NCI-H524 treated with DMSO at 0.1 percent for 48 hours (cell line): ENCODE data around the gene MRGPRF.

Experiments used
- DNase-seq: peaks from one replicate; lab custom pipeline; 2025; lab: John Stamatoyannopoulos, UW

The MRGPRF gene

GRCh38 chr11:68963779-68964178 is 49.3 kb downstream of the MRGPRF start:
- no peak for DNase-seq

- no peak for DNase-seq
Observed at GRCh38 chr11:68962527-68963250, 50.4 kb downstream of the MRGPRF start.

- no peak for DNase-seq
Observed at GRCh38 chr11:68961245-68961644, 51.8 kb downstream of the MRGPRF start.

- DNase-seq: no peak
Observed at GRCh38 chr11:68960294-68961071, 52.6 kb downstream of the MRGPRF start.

GRCh38 chr11:68959465-68960293 is 53.4 kb downstream of the MRGPRF start:
- peak; percentile 62 for DNase-seq

GRCh38 chr11:68958211-68958610 is 54.8 kb downstream of the MRGPRF start:
- no peak for DNase-seq

- DNase-seq: no peak
Observed at GRCh38 chr11:68956547-68957254, 56.3 kb downstream of the MRGPRF start.

- no peak for DNase-seq
Observed at GRCh38 chr11:68956142-68956541, 56.9 kb downstream of the MRGPRF start.

GRCh38 chr11:68955607-68955958 is 57.5 kb downstream of the MRGPRF start:
- DNase-seq: no peak

GRCh38 chr11:68954836-68955606 is 58.0 kb downstream of the MRGPRF start:
- no peak for DNase-seq
